Fibroblast of lung (primary cell): ENCODE results near the gene ALDH1L1.

Source experiments
- CTCF ChIP-seq, 2 donors: IDR thresholded peaks in 1 of 2; conservative IDR thresholded peaks in 1 of 2; 1 replicate in 1 of 2; 2 replicates in 1 of 2; pipeline ENCODE4 v1.5.1; 2011 to 2012; ENCODE audit warnings: low read length in 2 of 2, control low read depth in 1 of 2, inconsistent platforms in 1 of 2, low read depth in 1 of 2, mild to moderate bottlenecking in 1 of 2
- EZH2 ChIP-seq: IDR thresholded peaks from 2 replicates; pipeline ENCODE4 v1.5.1; 2012; ENCODE audit warnings: low read length, control low read depth, mild to moderate bottlenecking; ENCODE audit errors: missing control alignments

- no peak for TF ChIP-seq CTCF (conservative IDR thresholded peaks at IDR 0.05 in 1 of 2, IDR thresholded peaks at IDR 0.05 in 1 of 2; ENCODE audit: low read depth in 1 of 2, low read length in 2 of 2)
- no peak for TF ChIP-seq EZH2
Measured at GRCh38 chr3:126098391-126098858, 82.0 kb downstream of the ALDH1L1 start.
